ENCODE results near the gene GNA14. TPM values are rescaled to one million over a fixed set of nuclear protein-coding genes. Genes with fewer than 3 reads are reported as not detected.

GNA14 gene
- total and polyA plus RNA-seq, 2 of the 8 experiments (the other 6 are each of a cell fraction or from before 2014, with no cell fraction given) = 3.4 to 6.3 TPM

Small RNAs within 50 kb of the gene (small RNA-seq; reads per million reads assigned to genes)
- gene RNU6-1303P (ENCODE audit: insufficient read depth) = not detected

Data from H1 (cell line).